Endothelial cell of umbilical vein (primary cell): ENCODE measurements around the gene ZBTB46.

Experiments used
- EZH2 ChIP-seq: IDR thresholded peaks from 2 replicates; pipeline ENCODE4 v1.6.1; 2012; ENCODE audit warnings: borderline replicate concordance, low read depth, mild to moderate bottlenecking, moderate library complexity, low read length, inconsistent platforms; ENCODE audit not compliant: severe bottlenecking
- POLR2A ChIP-seq: IDR thresholded peaks from 2 replicates; pipeline ENCODE4 v1.6.1; 2012; ENCODE audit warnings: low read depth, mild to moderate bottlenecking, control low read depth, low read length
- POLR2AphosphoS5 ChIP-seq: IDR thresholded peaks from 2 replicates; pipeline ENCODE4 v1.6.1; 2012; ENCODE audit warnings: low read depth, mild to moderate bottlenecking, control low read depth, low read length, moderate library complexity; ENCODE audit not compliant: insufficient read depth
- TF ChIP-seq, protein P1 (sequence below), 2 donors: IDR thresholded peaks; 1 replicate in 1 of 2; 2 replicates in 1 of 2; pipeline ENCODE4 v1.5.1; 2011; ENCODE audit warnings: low read length in 2 of 2, mild to moderate bottlenecking in 2 of 2, moderate library complexity in 2 of 2, control low read depth in 1 of 2, inconsistent platforms in 1 of 2, low read depth in 1 of 2; ENCODE audit not compliant: insufficient read depth in 1 of 2; ENCODE audit errors: extremely low read depth in 1 of 2
- TF ChIP-seq, protein P2 (sequence below): IDR thresholded peaks from 2 replicates; pipeline ENCODE4 v1.6.1; 2011; ENCODE audit not compliant: insufficient read depth, insufficient read length

DNA sequence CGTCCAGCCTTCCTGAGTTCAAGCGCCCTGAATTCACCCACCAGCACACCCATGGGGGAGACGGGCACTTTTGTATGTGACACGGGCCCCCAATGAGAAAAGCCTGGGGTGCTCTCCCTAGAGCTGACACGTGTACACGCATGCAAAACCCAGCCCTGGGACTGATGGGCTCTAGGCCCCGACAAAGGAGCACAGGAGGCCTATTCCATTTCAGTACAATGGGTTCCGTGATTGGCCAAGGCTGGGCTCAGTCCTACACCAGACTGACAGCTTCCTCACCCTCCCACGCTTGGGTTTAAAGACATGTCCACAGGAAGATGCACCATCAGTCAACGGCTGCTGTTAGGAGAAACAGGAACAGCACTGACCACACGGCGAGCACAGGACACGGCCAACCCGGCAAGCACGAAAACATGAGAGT lies 8.8 kb downstream of the ZBTB46 start:
- TF ChIP-seq, protein P1, sequence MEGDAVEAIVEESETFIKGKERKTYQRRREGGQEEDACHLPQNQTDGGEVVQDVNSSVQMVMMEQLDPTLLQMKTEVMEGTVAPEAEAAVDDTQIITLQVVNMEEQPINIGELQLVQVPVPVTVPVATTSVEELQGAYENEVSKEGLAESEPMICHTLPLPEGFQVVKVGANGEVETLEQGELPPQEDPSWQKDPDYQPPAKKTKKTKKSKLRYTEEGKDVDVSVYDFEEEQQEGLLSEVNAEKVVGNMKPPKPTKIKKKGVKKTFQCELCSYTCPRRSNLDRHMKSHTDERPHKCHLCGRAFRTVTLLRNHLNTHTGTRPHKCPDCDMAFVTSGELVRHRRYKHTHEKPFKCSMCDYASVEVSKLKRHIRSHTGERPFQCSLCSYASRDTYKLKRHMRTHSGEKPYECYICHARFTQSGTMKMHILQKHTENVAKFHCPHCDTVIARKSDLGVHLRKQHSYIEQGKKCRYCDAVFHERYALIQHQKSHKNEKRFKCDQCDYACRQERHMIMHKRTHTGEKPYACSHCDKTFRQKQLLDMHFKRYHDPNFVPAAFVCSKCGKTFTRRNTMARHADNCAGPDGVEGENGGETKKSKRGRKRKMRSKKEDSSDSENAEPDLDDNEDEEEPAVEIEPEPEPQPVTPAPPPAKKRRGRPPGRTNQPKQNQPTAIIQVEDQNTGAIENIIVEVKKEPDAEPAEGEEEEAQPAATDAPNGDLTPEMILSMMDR (IDR thresholded peaks at IDR 0.05; ENCODE audit: extremely low read depth in 1 of 2, insufficient read depth in 1 of 2, low read depth in 1 of 2, low read length in 2 of 2), result no peak
- TF ChIP-seq POLR2AphosphoS5, result no peak
- TF ChIP-seq POLR2A, result no peak
- TF ChIP-seq, protein P2, sequence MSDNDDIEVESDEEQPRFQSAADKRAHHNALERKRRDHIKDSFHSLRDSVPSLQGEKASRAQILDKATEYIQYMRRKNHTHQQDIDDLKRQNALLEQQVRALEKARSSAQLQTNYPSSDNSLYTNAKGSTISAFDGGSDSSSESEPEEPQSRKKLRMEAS, result no peak
- no peak for TF ChIP-seq EZH2
